Measurements from ENCODE around the gene TRIM46.

TRIM46 gene

DNA sequence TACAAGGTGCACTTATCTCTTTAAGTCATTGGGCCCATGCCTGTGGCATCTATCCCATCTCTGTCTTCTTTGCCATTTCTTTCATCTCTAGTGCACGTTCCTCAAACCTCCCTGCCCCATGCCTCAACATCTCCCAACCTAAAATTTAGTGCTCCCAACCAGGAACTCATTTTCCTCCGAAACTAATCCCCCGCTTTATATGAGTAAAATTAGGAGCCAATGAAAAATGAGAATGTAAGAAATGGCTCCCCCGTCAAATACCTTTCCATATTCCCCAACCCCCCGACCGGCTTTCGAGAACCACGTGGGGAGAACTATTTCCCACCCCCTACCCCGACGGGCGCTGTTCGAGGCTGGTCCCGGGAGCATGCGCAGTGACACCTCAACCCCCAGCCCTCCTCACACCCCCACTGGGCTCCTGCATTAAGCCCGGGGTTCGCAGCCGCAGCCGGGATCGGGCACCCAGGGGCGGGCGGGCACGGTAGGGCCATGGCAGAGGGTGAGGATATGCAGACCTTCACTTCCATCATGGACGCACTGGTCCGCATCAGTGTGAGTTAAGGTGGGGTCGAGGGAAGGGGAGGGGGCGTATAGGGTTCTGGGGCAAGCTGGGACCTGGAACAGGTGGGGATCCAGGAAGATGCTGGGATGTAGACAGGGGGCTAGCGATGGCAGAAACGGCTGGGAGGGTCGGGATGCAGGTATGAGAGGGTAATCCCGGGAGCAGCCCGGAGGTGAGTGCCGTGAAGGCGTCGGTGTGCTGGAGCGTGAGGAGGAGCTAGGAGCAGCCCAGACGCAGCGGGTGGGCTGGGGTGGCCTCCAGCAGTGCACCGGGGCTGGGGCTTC is at the start of gene TRIM46:
Gene TRIM46, plus strand, starts transcription at position 372 of the 846 bp plus-strand sequence. Its CDS starts 118 bp downstream, at position 490.
- peak; percentile 58 for DNase-seq (ENCODE audit: low read depth)

- no peak for DNase-seq (ENCODE audit: low read depth)
Measured at GRCh38 chr1:155124503-155125463, 48.9 kb upstream of the TRIM46 start.

- no peak for DNase-seq (ENCODE audit: low read depth)
Measured at GRCh38 chr1:155125511-155125945, 48.1 kb upstream of the TRIM46 start.

DNA sequence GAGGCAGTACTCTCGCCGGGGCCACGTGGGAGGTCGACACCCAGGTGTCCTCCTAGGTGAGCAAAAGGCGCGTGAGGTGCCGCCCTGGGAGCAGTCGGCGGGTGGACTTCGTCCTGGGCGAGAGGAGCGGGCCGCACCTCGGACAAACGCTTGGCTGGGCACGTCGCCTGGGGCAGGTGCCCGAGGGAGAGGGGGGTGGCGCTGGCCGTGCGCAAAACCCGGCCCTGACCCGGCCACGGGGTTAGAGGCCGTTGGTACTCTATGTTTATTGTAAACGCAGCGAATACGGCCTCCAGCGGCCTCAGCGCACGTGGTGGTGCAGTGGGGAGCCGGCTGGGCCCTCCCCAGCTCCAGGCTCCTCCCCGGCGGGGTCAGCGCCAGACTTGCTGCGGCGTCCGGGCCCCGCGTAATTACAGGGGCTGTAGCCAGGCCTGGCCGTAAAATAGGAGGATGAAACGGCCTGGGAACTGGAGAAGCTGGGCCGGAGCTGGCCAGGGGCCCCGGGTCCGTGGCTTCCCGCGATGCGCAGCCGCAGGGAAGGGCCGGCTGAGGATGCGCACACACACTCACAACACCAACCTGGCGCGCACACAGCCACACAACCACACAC is 47.6 kb upstream of the TRIM46 start:
- no peak for DNase-seq (ENCODE audit: low read depth)

GRCh38 chr1:155126556-155127104 is 47.0 kb upstream of the TRIM46 start:
- peak; percentile 11 for DNase-seq (ENCODE audit: low read depth)

GRCh38 chr1:155127105-155127966 is 46.3 kb upstream of the TRIM46 start, which contains the start of gene EFNA1:
Gene EFNA1 (plus strand): TSS chr1:155127876. CDS start chr1:155127978, 102 bp downstream.
- peak; percentile 31 for DNase-seq (ENCODE audit: low read depth)

DNA sequence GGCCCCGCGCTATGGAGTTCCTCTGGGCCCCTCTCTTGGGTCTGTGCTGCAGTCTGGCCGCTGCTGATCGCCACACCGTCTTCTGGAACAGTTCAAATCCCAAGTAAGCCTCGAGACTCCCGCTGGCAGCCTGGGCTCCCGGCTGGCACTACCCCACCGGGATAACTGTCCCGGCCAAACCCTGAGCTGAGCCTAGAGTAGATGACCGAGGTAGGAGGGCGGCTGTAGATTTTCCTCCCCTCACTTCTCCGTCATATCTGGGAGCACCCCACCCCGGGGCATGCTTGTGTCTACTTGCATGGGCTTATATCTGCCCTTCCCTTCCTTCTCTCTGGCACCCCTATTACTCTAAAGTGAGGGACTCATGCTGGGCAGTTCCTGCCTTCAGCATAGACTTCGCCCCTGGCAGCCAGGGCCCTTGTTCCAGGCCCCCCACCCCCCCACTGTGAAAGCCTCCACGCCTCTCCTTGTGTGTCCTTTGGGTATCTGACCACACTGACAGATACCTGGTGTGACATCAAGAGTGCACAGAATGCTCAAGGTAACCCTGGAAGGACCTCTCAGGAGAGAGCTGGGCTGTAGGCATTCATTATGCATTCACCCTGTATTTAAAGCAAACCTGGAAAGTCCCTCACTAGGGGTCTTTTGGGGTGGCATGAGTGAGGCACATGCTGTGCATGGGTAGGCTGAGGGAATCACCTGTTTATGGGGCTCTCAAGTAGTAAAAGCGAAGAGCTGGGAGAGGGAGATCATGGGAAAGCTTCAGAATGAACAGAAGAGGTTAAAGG is 45.5 kb upstream of the TRIM46 start:
- DNase-seq (ENCODE audit: low read depth) = no peak

GRCh38 chr1:155128755-155129473 is 44.7 kb upstream of the TRIM46 start:
- DNase-seq (ENCODE audit: low read depth) = no peak

- no peak for DNase-seq (ENCODE audit: low read depth)
Measured at GRCh38 chr1:155130272-155131006, 43.2 kb upstream of the TRIM46 start.

- DNase-seq (ENCODE audit: low read depth) = no peak
Measured at GRCh38 chr1:155131285-155131684, 42.4 kb upstream of the TRIM46 start.

DNA sequence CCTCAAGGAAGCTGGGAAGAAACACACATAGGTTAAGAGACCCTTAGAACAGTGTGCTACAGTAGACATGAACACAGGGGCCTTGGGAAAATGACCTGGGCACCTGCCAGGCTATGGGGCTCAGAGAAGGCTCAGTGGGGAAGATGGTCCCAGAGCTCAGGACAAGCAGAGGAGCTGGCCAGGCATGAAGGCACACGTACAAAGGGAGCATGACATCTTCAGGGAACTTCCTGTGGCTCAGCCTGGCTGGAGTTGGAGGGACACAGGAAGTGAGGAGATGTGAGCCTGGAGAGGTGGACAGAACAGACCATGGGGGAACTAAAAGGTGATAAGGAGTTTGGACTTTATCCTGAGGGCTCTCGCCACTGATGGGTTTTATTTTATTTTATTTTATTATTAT is 41.8 kb upstream of the TRIM46 start:
- no peak for DNase-seq (ENCODE audit: low read depth)

GRCh38 chr1:155133799-155134281 is 39.8 kb upstream of the TRIM46 start:
- DNase-seq (ENCODE audit: low read depth) = no peak

DNA sequence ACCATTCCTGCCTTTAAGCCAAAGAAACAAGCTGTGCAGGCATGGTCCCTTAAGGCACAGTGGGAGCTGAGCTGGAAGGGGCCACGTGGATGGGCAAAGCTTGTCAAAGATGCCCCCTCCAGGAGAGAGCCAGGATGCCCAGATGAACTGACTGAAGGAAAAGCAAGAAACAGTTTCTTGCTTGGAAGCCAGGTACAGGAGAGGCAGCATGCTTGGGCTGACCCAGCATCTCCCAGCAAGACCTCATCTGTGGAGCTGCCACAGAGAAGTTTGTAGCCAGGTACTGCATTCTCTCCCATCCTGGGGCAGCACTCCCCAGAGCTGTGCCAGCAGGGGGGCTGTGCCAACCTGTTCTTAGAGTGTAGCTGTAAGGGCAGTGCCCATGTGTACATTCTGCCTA is 39.3 kb upstream of the TRIM46 start:
- no peak for DNase-seq (ENCODE audit: low read depth)

- peak; percentile 59 for DNase-seq (ENCODE audit: low read depth)
Measured at GRCh38 chr1:155134880-155135414, 38.7 kb upstream of the TRIM46 start.

- peak; percentile 89 for DNase-seq (ENCODE audit: low read depth)
Measured at GRCh38 chr1:155135415-155136028, 38.1 kb upstream of the TRIM46 start, which contains the start of gene SLC50A1. Gene SLC50A1 (plus strand): TSS chr1:155135852. CDS start chr1:155135912, 60 bp downstream.

DNA sequence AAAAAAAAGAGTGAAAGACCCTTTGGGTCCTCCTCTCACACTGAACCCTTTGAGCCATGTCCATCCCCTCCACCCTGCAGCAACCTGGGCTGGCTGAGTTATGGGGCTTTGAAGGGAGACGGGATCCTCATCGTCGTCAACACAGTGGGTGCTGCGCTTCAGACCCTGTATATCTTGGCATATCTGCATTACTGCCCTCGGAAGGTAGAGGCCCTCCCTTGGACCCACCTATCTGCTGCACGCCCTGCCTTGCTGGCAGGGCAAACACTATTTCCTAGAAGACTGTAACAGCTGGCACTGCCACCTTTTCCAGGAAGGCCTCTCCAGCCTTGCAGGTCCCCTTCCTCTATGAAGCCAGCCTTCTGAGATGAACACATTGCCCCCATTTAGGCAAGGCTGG is 36.9 kb upstream of the TRIM46 start:
- DNase-seq (ENCODE audit: low read depth) = no peak

DNA sequence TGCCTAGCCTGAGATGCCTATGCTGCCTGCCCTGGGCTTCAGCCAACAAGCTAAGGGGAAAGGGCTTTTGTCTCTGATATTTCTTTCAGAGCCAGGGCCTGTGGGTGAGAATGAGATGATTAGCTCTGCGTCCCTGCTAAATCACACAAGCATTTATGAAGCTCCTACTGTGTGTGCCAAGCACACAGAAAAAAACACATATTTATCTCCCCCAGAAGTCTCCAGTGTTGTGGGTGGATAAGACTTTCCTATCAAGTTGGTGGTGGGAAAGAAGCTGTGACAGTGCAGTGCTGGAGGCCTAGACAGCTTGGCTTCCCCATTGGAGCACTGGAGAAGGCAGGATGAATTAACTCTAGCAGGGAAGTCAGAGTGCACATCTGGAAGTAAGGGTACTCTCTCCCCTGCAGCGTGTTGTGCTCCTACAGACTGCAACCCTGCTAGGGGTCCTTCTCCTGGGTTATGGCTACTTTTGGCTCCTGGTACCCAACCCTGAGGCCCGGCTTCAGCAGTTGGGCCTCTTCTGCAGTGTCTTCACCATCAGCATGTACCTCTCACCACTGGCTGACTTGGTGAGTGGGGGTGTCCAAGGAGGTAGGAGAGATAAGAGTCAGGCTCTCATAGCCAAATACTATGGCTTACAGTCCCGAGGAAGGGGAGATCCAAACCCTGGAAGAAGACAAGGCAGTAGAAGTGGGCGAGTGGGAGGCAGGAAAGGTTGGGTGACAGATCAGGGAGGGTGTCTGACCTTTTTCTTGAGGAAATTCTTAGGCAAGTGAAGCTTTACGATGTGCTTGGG is 36.3 kb upstream of the TRIM46 start:
- no peak for DNase-seq (ENCODE audit: low read depth)

Measured in stimulated activated CD8-positive, alpha-beta memory T cell treated with anti-CD3 and anti-CD28 coated beads, Interleukin-4, amount 100 ng/mL, for 24 hours (primary cell).